Lower lobe of right lung (tissue), 2 donors: ENCODE data around the gene HIBCH. TPM values are rescaled to one million over a fixed set of nuclear protein-coding genes. Genes with fewer than 3 reads are reported as not detected.

Experiments used
- ATAC-seq, 2 donors: fragments of 200-7000 bp; cut with Tn5 transposase; one replicate each; pipeline ENCODE4 v1.9.1; 2020 to 2022; ENCODE audit warnings: mild to moderate bottlenecking in 2 of 2, moderate library complexity in 2 of 2
- DNase-seq: peaks from one replicate; pipeline ENCODE4 v3.0.0-alpha.2; 2020
- H3K27ac ChIP-seq: fragments of 200-600 bp; one replicate; pipeline ENCODE4 v1.8.0; 2022
- H3K27me3 ChIP-seq: fragments of 200-600 bp; one replicate; pipeline ENCODE4 v1.8.0; 2022; ENCODE audit warnings: low read depth
- H3K36me3 ChIP-seq: fragments of 200-600 bp; one replicate; pipeline ENCODE4 v1.8.0; 2022; ENCODE audit warnings: mild to moderate bottlenecking
- H3K4me1 ChIP-seq: fragments of 200-600 bp; one replicate; pipeline ENCODE4 v1.8.0; 2022
- H3K4me3 ChIP-seq: fragments of 200-600 bp; one replicate; pipeline ENCODE4 v1.8.0; 2022; ENCODE audit warnings: mild to moderate bottlenecking
- H3K9me3 ChIP-seq: fragments of 200-600 bp; one replicate; pipeline ENCODE4 v1.8.0; 2022
- CTCF ChIP-seq: fragments of 200-600 bp; IDR thresholded peaks from one replicate; pipeline ENCODE4 v1.8.0; 2022; ENCODE audit warnings: antibody characterized with exemption, mild to moderate bottlenecking
- intact Hi-C: fragments of 100-400 bp; cut with DNase I; formaldehyde crosslinking; loops from one replicate; pipeline ENCODE4 v1.11.0; 2022
- total RNA-seq: library from RNA; stranded (reverse); fragmentation: NEBNext Ultra II Directional; extraction: Animal tissue kit (Norgen Biotek cat#: 25700); gene quantifications from one replicate; pipeline ENCODE4 v1.2.1, GENCODE V29; 2021
- donor health status: DM: no; HTN: yes; CAD: no; lungs with severe emphysema.

The HIBCH gene
- total RNA-seq, 1 donor from 2014 or later = 24.3 TPM

GRCh38 chr2:190169221-190170072, 150.2 kb downstream of the HIBCH start:
- Histone ChIP-seq H3K27ac (no peak overlapping the region), H3K4me3 (no peak overlapping the region), H3K27me3 (no peaks in the 10 kb centered on the region), H3K36me3 (no peaks in the 10 kb centered on the region), H3K9me3 (no peaks in the 10 kb centered on the region), H3K4me1 (no peaks in the 10 kb centered on the region)
- intact Hi-C loops = no loop called here
- no peak for TF ChIP-seq CTCF
- ATAC-seq = no peak
- DNase-seq = no peak

GRCh38 chr2:190167702-190168101, 151.9 kb downstream of the HIBCH start:
- Histone ChIP-seq H3K27ac (no peak overlapping the region), H3K27me3 (no peaks in the 10 kb centered on the region), H3K4me1 (no peaks in the 10 kb centered on the region), H3K4me3 (no peak overlapping the region), H3K36me3 (no peaks in the 10 kb centered on the region), H3K9me3 (no peaks in the 10 kb centered on the region)
- ATAC-seq (no peak), DNase-seq (no peak)
- intact Hi-C loops = no loop called here
- no peak for TF ChIP-seq CTCF

GRCh38 chr2:190165491-190165890, 154.1 kb downstream of the HIBCH start:
- intact Hi-C loops = no loop called here
- no peaks in the 10 kb centered on the region for H3K9me3 ChIP-seq
- DNase-seq (no peak), ATAC-seq (no peak)
- no peak for TF ChIP-seq CTCF
- H3K36me3 ChIP-seq = no peaks in the 10 kb centered on the region
- H3K27me3 ChIP-seq = no peaks in the 10 kb centered on the region
- H3K27ac ChIP-seq = no peak overlapping the region
- H3K4me3 ChIP-seq = no peak overlapping the region
- no peaks in the 10 kb centered on the region for H3K4me1 ChIP-seq

GRCh38 chr2:190162851-190163250, 156.8 kb downstream of the HIBCH start:
- intact Hi-C loops = no loop called here
- Histone ChIP-seq H3K9me3 (no peaks in the 10 kb centered on the region), H3K4me1 (no peaks in the 10 kb centered on the region), H3K36me3 (no peaks in the 10 kb centered on the region), H3K27ac (no peak overlapping the region), H3K27me3 (no peaks in the 10 kb centered on the region), H3K4me3 (no peak overlapping the region)
- TF ChIP-seq CTCF = no peak
- no peak for ATAC-seq
- DNase-seq = no peak

GRCh38 chr2:190159453-190159852, 160.2 kb downstream of the HIBCH start:
- H3K27ac ChIP-seq = no peak overlapping the region
- H3K9me3 ChIP-seq = no peaks in the 10 kb centered on the region
- no peak overlapping the region for H3K4me3 ChIP-seq
- DNase-seq (no peak), ATAC-seq (no peak)
- no peaks in the 10 kb centered on the region for H3K36me3 ChIP-seq
- intact Hi-C loops = no loop called here
- TF ChIP-seq CTCF = no peak
- no peaks in the 10 kb centered on the region for H3K4me1 ChIP-seq
- no peaks in the 10 kb centered on the region for H3K27me3 ChIP-seq
